ENCODE results near the gene DKKL1.

Gene DKKL1

GRCh38 chr19:49338691-49339300 lies 24.9 kb upstream of the DKKL1 start:
- no peak for DNase-seq

GRCh38 chr19:49339301-49340068 lies 24.2 kb upstream of the DKKL1 start:
- DNase-seq, result peak; percentile 66

GRCh38 chr19:49340069-49340864 lies 23.4 kb upstream of the DKKL1 start:
- DNase-seq, result peak; percentile 46

- DNase-seq, result no peak
These were observed 22.6 kb upstream of the DKKL1 start for GRCh38 chr19:49340865-49341718.

GRCh38 chr19:49342291-49342721 lies 21.4 kb upstream of the DKKL1 start:
- no peak for DNase-seq

GRCh38 chr19:49343123-49343522 lies 20.6 kb upstream of the DKKL1 start:
- no peak for DNase-seq

GRCh38 chr19:49344505-49345423 lies 18.9 kb upstream of the DKKL1 start:
- DNase-seq, result no peak

- no peak for DNase-seq
These were observed 16.5 kb upstream of the DKKL1 start for GRCh38 chr19:49347191-49347590.

GRCh38 chr19:49347835-49348234 lies 15.8 kb upstream of the DKKL1 start:
- no peak for DNase-seq

GRCh38 chr19:49348305-49349189 lies 15.1 kb upstream of the DKKL1 start:
- no peak for DNase-seq

- no peak for DNase-seq
These were observed 14.1 kb upstream of the DKKL1 start for GRCh38 chr19:49349567-49349966.

GRCh38 chr19:49355909-49356353 lies 7.7 kb upstream of the DKKL1 start:
- no peak for DNase-seq

- no peak for DNase-seq
These were observed 7.3 kb upstream of the DKKL1 start for GRCh38 chr19:49356382-49356781.

GRCh38 chr19:49357186-49357585 lies 6.5 kb upstream of the DKKL1 start:
- DNase-seq, result no peak

- DNase-seq, result no peak
These were observed 3.5 kb upstream of the DKKL1 start for GRCh38 chr19:49359851-49360820.

- peak; percentile 38 for DNase-seq
These were observed 2.1 kb upstream of the DKKL1 start for GRCh38 chr19:49361438-49362047.

- peak; percentile 14 for DNase-seq
These were observed 1.4 kb upstream of the DKKL1 start, which contains the start of gene TEAD2 for GRCh38 chr19:49362048-49362928. TSS of gene TEAD2 (minus strand) at chr19:49362416. CDS start at chr19:49360075, 2,341 bp downstream.

- peak; percentile 68 for DNase-seq
These were observed 779 bp upstream of the DKKL1 start for GRCh38 chr19:49362929-49363267.

All from T1000 (cell line).